ENCODE data around the gene OTOP2.

The OTOP2 gene

DNA sequence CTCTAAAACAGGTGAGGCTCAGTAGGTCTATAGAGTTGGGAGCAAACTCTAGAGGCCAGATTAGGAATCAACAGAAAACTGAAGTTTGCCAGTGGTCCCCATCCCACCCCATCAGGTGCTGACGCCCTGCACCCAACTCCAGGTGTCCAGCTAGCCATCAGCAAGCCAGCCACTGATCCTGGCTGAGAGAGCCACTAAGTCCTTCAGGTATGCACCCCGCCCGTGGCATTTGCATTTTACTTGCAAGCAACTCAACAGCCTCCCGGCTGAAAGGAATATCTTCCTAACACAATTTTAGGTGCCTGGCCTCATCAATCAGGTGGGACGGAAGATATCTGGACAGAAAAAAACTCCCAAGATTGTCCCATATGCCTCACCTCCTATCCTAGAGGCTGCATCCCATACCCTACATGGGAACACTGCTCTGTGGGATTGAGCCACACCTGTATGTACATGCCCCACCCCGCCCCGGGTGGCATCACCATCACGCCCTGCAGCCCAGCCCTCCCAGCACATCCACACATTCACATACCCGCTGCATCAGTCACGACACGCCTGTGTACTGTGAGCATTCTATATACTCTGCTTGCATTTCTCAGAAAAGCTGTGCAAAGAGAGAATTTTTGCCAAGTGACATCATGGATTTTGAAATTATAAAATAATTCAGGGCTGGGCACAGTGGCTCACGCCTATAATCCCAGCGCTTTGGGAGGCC lies 19.9 kb downstream of the OTOP2 start:
- no peak overlapping the region for H3K9ac ChIP-seq (ENCODE audit: low read depth, low read length)
- H2AFZ ChIP-seq (ENCODE audit: low read depth, low read length) = no peak overlapping the region
- H3K4me1 ChIP-seq (ENCODE audit: insufficient read depth, low read length) = no peaks in the 10 kb centered on the region
- H3K4me2 ChIP-seq (ENCODE audit: insufficient read depth, low read length) = no peak overlapping the region
- no peak overlapping the region for H3K27ac ChIP-seq (ENCODE audit: low read length)
- no peaks in the 10 kb centered on the region for H3K79me2 ChIP-seq (ENCODE audit: insufficient read depth, low read length)
- H3K27me3 ChIP-seq (ENCODE audit: insufficient read depth, low read length, poor library complexity) = peaks cover 8% of the 10 kb centered on the region
- H3K36me3 ChIP-seq (ENCODE audit: insufficient read depth, low read length) = no peaks in the 10 kb centered on the region
- no peak overlapping the region for H3K4me3 ChIP-seq (ENCODE audit: low read depth in 1 of 2, low read length in 2 of 2)
- DNase-seq = no peak
- no peak for ATAC-seq (ENCODE audit: insufficient read depth, low read depth)
- no peaks in the 10 kb centered on the region for H4K20me1 ChIP-seq (ENCODE audit: insufficient read depth, low read length)
- TF ChIP-seq, protein P1, sequence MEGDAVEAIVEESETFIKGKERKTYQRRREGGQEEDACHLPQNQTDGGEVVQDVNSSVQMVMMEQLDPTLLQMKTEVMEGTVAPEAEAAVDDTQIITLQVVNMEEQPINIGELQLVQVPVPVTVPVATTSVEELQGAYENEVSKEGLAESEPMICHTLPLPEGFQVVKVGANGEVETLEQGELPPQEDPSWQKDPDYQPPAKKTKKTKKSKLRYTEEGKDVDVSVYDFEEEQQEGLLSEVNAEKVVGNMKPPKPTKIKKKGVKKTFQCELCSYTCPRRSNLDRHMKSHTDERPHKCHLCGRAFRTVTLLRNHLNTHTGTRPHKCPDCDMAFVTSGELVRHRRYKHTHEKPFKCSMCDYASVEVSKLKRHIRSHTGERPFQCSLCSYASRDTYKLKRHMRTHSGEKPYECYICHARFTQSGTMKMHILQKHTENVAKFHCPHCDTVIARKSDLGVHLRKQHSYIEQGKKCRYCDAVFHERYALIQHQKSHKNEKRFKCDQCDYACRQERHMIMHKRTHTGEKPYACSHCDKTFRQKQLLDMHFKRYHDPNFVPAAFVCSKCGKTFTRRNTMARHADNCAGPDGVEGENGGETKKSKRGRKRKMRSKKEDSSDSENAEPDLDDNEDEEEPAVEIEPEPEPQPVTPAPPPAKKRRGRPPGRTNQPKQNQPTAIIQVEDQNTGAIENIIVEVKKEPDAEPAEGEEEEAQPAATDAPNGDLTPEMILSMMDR (IDR thresholded peaks at IDR 0.05; ENCODE audit: borderline replicate concordance, extremely low read depth, low read length, poor library complexity, severe bottlenecking) = no peak
- H3K9me3 ChIP-seq (ENCODE audit: insufficient read depth, low read length, severe bottlenecking) = no peaks in the 10 kb centered on the region

DNA sequence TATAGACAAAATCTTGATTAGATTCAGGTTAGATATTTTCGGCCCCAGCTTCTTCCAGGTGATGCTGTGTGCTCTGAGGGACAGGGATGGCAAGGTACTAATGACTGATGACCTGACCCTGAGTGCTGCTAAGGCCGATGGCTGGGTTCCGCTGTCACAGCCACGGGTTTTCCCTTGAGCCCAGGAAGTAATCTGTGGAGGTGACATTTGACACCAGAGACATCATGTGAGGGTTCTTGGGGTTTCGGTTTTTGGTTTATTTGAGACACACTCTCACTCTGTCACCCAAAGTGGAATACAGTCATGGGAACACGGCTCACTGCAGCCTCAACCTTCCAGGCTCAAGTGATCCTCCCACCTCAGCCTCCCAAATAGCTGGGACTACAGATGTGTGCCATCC lies 21.5 kb downstream of the OTOP2 start:
- Histone ChIP-seq H3K9me3 (ENCODE audit: insufficient read depth, low read length, severe bottlenecking) (no peaks in the 10 kb centered on the region), H3K9ac (ENCODE audit: low read depth, low read length) (no peak overlapping the region), H4K20me1 (ENCODE audit: insufficient read depth, low read length) (no peaks in the 10 kb centered on the region), H3K4me3 (ENCODE audit: low read depth in 1 of 2, low read length in 2 of 2) (no peak overlapping the region), H3K36me3 (ENCODE audit: insufficient read depth, low read length) (no peaks in the 10 kb centered on the region), H3K4me2 (ENCODE audit: insufficient read depth, low read length) (no peak overlapping the region), H2AFZ (ENCODE audit: low read depth, low read length) (no peak overlapping the region), H3K4me1 (ENCODE audit: insufficient read depth, low read length) (no peaks in the 10 kb centered on the region), H3K79me2 (ENCODE audit: insufficient read depth, low read length) (no peaks in the 10 kb centered on the region), H3K27ac (ENCODE audit: low read length) (no peak overlapping the region), H3K27me3 (ENCODE audit: insufficient read depth, low read length, poor library complexity) (peaks cover 8% of the 10 kb centered on the region)
- no peak for TF ChIP-seq EZH2 (IDR thresholded peaks at IDR 0.05; ENCODE audit: borderline replicate concordance, low read depth, low read length, severe bottlenecking)
- TF ChIP-seq, protein P1 (IDR thresholded peaks at IDR 0.05; ENCODE audit: borderline replicate concordance, extremely low read depth, low read length, poor library complexity, severe bottlenecking) = no peak
- no peak for DNase-seq
- ATAC-seq (ENCODE audit: insufficient read depth, low read depth) = no peak

DNA sequence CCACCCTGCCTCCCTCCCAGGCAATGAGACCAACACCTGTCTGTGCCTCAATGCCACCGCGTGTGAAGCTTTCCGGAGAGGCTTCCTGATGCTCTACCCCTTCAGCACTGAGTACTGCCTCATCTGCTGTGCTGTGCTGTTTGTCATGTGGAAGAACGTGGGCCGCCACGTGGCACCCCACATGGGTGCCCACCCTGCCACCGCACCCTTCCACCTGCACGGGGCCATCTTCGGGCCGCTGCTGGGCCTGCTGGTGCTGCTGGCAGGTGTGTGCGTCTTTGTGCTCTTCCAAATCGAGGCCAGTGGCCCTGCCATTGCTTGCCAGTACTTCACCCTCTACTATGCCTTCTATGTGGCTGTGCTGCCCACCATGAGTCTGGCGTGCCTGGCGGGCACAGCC lies 22.6 kb downstream of the OTOP2 start:
- Histone ChIP-seq H3K27ac (ENCODE audit: low read length) (no peak overlapping the region), H3K27me3 (ENCODE audit: insufficient read depth, low read length, poor library complexity) (peaks cover 8% of the 10 kb centered on the region), H3K79me2 (ENCODE audit: insufficient read depth, low read length) (no peaks in the 10 kb centered on the region), H3K4me1 (ENCODE audit: insufficient read depth, low read length) (no peaks in the 10 kb centered on the region), H3K4me3 (ENCODE audit: low read depth in 1 of 2, low read length in 2 of 2) (no peak overlapping the region), H3K4me2 (ENCODE audit: insufficient read depth, low read length) (no peak overlapping the region), H3K36me3 (ENCODE audit: insufficient read depth, low read length) (no peaks in the 10 kb centered on the region), H2AFZ (ENCODE audit: low read depth, low read length) (no peak overlapping the region), H4K20me1 (ENCODE audit: insufficient read depth, low read length) (no peaks in the 10 kb centered on the region), H3K9ac (ENCODE audit: low read depth, low read length) (no peak overlapping the region), H3K9me3 (ENCODE audit: insufficient read depth, low read length, severe bottlenecking) (no peaks in the 10 kb centered on the region)
- ATAC-seq (ENCODE audit: insufficient read depth, low read depth) (no peak), DNase-seq (no peak)
- no peak for TF ChIP-seq EZH2 (IDR thresholded peaks at IDR 0.05; ENCODE audit: borderline replicate concordance, low read depth, low read length, severe bottlenecking)
- TF ChIP-seq, protein P1 (IDR thresholded peaks at IDR 0.05; ENCODE audit: borderline replicate concordance, extremely low read depth, low read length, poor library complexity, severe bottlenecking) = no peak

Data from DND-41 (cell line).